HG03565 (cell line): Measurements from ENCODE around the gene HSPA12A.

Experiments
- ATAC-seq: cut with Tn5 transposase; IDR thresholded peaks from one replicate; pipeline ENCODE4 v1.9.1; 2021; ENCODE audit warnings: mild to moderate bottlenecking, moderate library complexity; ENCODE audit not compliant: unreplicated experiment

HSPA12A gene

DNA sequence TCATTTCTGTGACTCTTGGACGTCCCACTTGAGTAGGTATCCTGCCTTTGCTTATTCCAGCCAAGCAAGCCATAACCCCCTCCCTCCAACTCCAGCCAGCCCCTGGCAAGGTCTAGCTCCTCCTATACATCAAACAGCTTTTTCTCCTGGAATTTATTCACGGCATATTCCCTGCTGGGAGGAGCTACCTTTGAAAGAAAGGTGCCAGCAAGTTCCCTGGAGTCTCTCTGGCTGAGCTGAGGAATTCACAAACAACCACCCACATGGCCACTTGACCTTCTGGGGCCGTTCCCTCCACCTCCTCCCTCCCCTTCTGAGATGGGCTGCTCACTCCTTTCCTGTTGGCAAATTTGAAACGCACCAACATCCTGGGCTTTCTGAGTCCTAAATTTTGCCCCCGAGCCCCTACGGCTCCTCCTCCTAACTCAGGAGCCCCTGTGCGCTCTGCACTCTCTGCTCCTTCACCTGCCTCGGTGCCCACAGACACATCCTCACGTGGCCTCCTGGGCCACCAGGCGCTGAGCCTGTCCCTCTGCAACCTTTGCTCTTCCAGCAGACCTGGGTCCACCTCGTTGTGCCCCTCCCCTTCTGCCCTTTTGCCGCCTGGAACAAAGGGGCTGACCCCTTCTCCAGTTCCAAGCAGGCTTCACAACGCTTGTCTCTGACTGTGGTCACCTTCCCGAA, 48.0 kb downstream of the HSPA12A start:
- no peak for ATAC-seq

DNA sequence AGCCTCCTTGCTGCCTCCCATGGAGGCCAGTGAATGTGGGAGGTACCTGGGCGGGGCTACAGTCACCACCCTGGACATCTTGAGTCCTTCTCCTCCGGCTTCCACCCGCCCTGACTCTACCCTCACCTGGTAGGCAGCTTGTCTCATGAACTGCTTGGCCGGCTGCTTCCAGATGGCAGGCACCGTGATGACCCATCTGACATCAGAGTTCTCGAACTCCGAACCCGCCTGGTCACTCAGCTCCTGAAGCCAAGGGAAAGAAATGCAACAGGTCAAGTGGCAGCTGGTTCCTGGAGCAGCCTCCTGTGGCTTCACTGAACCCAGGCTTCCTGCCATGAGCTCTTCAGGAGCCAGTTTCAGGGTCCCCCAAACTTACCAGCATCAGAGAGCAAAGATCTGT, 50.1 kb downstream of the HSPA12A start:
- no peak for ATAC-seq

DNA sequence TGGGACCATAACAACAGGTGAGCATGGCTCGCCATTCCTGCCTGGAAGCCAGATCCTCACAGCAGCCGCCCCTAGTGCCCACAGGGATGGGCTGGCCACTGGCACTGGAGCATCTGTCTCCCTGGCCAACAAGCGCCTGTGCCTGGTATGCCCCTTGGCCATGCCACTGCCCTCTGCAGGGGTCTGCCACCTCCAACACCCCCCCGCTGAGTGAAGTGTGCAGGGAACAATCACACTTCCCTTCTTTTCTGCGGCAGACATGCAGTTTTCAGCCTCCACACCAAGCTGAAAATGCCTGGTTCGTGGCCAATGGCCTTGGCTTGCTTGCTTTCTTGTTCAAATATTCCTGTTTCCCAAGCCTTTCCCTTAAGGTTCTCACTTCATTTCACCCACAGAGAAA, 50.7 kb downstream of the HSPA12A start:
- ATAC-seq = no peak

GRCh38 chr10:116690356-116691322, 51.7 kb downstream of the HSPA12A start:
- no peak for ATAC-seq

- no peak for ATAC-seq
Observed at GRCh38 chr10:116689744-116690143, 52.6 kb downstream of the HSPA12A start.

DNA sequence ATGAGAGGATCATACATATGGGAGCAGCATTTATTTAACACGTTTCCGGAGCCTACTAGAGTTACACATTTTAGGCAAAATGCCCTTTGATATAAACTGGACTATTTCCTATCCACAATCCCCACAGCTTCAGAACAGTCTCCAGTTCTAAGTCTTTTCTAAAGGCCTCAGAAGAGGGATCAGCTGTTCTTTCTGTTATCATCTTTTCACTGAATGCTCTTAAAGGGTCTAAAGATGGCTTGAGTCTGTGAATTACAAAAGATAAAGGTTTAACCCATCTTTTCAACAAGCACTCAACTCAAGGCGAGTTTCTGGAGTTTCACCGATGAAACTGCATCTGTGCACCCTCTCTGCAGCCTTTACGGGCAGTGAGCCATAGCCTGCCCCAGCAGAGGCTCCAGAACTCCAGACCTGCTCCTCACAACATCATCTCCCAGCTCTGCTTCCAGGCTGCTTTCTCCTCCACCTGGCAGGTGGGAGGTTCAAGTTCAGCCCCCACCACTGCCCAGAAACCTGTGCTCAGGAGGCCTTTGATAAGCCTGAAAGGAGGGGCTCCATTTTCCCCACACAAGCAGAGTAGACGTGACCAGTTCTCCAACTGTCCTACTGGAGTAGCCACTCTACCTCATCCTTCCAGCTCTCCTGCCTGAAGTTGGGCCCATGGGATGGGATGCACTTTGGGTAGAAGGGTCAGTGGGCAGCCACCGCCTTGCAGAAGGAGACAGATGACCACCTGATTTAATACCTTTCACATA, 53.4 kb downstream of the HSPA12A start:
- no peak for ATAC-seq

GRCh38 chr10:116688241-116688711, 54.1 kb downstream of the HSPA12A start:
- no peak for ATAC-seq

GRCh38 chr10:116687633-116688032, 54.7 kb downstream of the HSPA12A start:
- no peak for ATAC-seq

DNA sequence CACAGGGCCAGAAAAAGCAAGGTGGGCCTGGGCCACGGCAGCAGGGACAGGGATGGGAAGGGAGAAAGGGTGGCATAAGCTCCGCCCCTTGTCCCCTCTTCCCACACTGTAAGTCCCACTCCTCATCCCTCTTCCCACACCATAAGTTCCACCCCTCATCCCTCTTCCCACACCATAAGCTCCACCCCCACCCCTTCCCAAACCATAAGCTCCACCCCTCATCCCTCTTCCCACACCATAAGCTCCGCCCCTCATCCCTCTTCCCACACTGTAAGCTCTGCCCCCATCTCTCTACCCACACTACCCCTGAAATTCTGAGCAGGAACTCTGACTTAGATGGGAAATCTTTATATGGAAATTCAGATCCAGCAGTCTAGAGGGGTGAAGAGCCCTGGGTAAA, 55.7 kb downstream of the HSPA12A start:
- ATAC-seq = no peak

DNA sequence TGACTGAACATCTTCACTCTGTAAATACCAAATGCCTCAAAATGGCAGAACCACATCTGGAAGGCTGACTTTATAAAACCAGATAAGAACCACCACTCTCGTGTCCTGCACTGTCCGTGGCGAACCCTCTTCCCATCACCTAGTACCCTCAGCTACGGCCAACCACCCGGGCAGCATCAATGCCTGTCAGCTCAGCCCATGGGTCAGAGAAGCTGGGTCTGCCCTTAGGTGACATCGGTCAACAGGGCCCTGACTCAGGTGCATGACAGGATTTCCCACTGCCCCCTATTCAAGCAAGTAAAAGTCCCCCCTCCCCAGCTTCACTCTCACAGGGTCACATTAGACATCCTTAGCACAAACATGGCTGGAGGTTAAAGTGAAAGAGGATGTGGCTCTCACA, 56.6 kb downstream of the HSPA12A start:
- ATAC-seq = no peak

- no peak for ATAC-seq
Observed at GRCh38 chr10:116684781-116685180, 57.6 kb downstream of the HSPA12A start.

GRCh38 chr10:116683821-116684220, 58.5 kb downstream of the HSPA12A start:
- no peak for ATAC-seq

DNA sequence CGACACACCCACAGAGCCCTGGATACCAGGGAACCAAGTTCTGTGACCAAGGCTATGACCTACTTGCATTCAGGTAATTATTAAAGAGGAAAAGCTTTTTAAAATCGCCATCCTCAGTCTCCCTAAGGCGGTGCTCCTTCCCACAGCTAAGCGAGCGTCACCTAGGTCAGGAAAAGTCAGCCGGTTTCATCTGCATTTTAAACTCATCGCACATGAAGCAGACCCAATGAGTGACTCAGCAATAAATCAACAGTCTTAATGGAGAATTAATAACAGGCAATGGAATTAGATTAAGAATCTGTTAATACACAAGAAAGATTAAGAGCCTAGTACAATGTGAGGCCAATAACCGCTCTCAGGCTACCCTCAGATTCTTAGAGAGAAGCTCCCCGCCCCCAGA, 59.2 kb downstream of the HSPA12A start:
- ATAC-seq = no peak

DNA sequence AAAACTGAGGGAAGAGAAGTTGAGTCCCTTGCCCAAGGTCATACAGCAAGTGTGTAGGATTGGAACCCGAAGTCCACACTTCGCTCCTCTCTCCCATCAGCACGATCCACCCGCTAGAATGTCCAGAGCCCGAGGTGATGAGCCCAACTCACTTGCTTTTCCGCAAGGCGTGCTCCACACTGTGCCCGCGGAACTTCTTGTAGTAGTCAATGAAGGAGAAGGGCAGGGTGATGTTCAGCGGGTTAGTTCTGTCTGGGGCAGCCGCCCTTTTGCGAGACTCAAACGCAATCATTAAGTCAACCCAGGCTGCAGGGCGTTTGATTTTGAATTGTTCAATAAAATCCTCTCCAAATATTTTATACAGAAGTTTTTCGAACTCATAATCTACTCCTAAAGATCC, 63.0 kb downstream of the HSPA12A start:
- no peak for ATAC-seq

- no peak for ATAC-seq
Observed at GRCh38 chr10:116676633-116677032, 65.7 kb downstream of the HSPA12A start.

GRCh38 chr10:116676118-116676517, 66.2 kb downstream of the HSPA12A start:
- no peak for ATAC-seq

DNA sequence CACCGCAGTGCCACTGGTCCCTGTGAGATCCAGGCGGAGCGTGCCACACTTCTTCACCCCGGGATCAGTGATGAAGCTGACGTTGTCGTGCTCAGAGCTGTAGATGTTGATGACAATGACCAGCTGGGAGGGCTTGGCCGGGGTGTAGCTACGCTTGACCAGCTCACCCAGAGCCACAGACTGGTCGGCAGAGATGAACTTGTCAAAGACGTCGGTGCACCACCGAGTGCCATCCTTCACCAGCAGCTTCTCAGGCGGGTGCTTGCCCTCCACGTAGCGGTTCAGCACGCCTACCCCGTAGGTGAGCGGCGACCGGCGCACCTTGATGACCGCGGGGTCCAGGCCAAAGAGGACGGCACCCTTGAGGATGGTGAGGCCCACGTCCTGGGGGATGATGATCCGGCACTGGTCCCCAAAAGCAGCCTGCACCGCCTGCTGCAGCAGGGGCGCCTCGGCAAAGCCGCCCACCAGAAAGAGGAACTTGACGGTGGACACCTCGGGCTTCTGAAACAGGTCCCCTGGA, 67.4 kb downstream of the HSPA12A start:
- no peak for ATAC-seq

DNA sequence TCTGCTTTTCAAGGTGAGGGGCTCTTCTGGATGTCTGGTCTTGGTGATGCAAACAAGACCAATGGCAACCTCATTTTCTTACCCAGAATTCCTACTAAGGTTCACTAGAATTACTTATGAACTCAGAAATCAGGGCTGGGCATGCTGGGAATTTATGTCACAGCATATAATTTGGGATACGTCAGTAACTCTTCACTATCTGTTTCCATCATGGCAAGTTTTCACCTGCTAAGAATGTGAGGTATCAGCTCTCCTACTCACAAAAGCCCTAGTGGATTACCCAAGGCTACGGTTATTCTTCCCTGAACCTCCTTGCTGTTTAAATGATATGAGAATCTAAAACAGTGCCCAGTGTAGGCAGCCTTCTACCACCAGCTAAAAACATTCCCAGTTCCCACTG, 68.5 kb downstream of the HSPA12A start:
- ATAC-seq = no peak

GRCh38 chr10:116672891-116673290, 69.5 kb downstream of the HSPA12A start:
- no peak for ATAC-seq

GRCh38 chr10:116671274-116671926, 71.0 kb downstream of the HSPA12A start:
- ATAC-seq = no peak

DNA sequence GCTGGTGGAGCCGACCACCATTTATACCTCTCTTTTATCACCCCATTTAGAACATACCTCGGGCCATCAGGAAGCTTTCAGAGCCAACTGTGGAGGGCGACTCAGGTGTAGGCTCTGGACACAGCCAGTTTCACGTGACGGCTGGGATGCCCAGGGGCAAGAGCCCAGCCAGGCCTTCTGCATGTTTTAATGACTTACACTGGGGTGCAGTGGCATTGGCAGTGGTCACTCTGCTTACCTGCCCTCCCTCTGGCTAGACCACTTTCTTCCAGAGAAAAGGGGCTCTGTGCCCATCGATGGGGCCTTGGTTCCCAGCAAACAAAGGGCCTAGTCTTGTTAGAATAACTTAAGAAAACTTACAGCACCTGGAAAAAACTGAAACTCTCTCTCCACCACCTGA, 71.7 kb downstream of the HSPA12A start:
- no peak for ATAC-seq
